ENCODE measurements around the gene NEO1. TPM values are rescaled to one million over a fixed set of nuclear protein-coding genes. Genes with fewer than 3 reads are reported as not detected.

The NEO1 gene
- polyA plus RNA-seq, 2 of the 4 experiments (the other 2 are of a cell fraction) = 29.1 to 30.3 TPM

DNA sequence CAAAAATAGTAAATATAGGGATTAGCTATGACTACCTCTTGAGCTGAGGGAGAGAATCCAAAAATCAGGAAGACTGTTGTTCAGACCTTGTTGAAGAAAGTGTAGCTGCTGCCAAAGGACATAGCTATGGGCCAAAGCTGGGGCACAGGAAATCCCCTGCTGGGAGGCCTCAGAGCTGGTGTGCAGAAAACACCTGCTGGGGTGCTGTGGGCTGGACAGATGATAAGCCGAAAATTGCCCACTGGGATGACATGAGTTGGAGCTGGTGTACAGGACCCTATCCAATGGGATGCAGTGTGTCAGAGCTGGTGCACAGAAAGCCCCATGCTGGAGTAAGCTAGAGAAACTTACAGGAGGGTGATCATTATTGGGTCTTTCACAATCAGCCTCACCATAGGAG is 121.9 kb downstream of the NEO1 start:
- no peak for TF ChIP-seq HEYL (CRISPR knock-in tag; IDR thresholded peaks at IDR 0.05)
- no peak for TF ChIP-seq POLR2A (IDR thresholded peaks at IDR 0.05; ENCODE audit: low read length)
- TF ChIP-seq, protein P1, sequence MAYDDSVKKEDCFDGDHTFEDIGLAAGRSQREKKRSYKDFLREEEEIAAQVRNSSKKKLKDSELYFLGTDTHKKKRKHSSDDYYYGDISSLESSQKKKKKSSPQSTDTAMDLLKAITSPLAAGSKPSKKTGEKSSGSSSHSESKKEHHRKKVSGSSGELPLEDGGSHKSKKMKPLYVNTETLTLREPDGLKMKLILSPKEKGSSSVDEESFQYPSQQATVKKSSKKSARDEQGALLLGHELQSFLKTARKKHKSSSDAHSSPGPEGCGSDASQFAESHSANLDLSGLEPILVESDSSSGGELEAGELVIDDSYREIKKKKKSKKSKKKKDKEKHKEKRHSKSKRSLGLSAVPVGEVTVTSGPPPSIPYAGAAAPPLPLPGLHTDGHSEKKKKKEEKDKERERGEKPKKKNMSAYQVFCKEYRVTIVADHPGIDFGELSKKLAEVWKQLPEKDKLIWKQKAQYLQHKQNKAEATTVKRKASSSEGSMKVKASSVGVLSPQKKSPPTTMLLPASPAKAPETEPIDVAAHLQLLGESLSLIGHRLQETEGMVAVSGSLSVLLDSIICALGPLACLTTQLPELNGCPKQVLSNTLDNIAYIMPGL (CRISPR knock-in tag; IDR thresholded peaks at IDR 0.05; ENCODE audit: borderline replicate concordance) = no peak
- no peak for TF ChIP-seq BHLHE40 (IDR thresholded peaks at IDR 0.05; ENCODE audit: low read depth, low read length)
- TF ChIP-seq CHD4 (IDR thresholded peaks at IDR 0.05; ENCODE audit: borderline replicate concordance) = no peak
- TF ChIP-seq CEBPB (IDR thresholded peaks at IDR 0.05) = no peak
- TF ChIP-seq, protein P2, sequence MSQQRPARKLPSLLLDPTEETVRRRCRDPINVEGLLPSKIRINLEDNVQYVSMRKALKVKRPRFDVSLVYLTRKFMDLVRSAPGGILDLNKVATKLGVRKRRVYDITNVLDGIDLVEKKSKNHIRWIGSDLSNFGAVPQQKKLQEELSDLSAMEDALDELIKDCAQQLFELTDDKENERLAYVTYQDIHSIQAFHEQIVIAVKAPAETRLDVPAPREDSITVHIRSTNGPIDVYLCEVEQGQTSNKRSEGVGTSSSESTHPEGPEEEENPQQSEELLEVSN (IDR thresholded peaks at IDR 0.05; ENCODE audit: borderline replicate concordance, low read depth) = no peak
- TF ChIP-seq, protein P3, sequence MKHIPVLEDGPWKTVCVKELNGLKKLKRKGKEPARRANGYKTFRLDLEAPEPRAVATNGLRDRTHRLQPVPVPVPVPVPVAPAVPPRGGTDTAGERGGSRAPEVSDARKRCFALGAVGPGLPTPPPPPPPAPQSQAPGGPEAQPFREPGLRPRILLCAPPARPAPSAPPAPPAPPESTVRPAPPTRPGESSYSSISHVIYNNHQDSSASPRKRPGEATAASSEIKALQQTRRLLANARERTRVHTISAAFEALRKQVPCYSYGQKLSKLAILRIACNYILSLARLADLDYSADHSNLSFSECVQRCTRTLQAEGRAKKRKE (CRISPR knock-in tag; IDR thresholded peaks at IDR 0.05; ENCODE audit: low read depth) = no peak
- no peak for TF ChIP-seq KDM5A (IDR thresholded peaks at IDR 0.05)
- H3K27ac ChIP-seq = no peak overlapping the region
- WGBS (ENCODE audit: missing lambda C conversion rate) = 100% methylated on average over 1 of the region's 1 CpG
- H3K4me1 ChIP-seq = no peaks in the 10 kb centered on the region
- H3K9me3 ChIP-seq = no peaks in the 10 kb centered on the region
- ChIA-PET POLR2A (no interaction called here), CTCF (interaction anchor here (0.7 to 1.6 kb wide), 6 partner anchors 16 to 378 kb away, joined by 3 to 5 read pairs (median 3); no protein-coding TSS in a partner anchor)
- H3K4me2 ChIP-seq = no peak overlapping the region
- FAIRE-seq (no peak), ATAC-seq (no peak), DNase-seq (ENCODE audit: low read depth in 1 of 2, low spot score in 1 of 2) (no peak)
- H3K4me3 ChIP-seq = no peak overlapping the region

DNA sequence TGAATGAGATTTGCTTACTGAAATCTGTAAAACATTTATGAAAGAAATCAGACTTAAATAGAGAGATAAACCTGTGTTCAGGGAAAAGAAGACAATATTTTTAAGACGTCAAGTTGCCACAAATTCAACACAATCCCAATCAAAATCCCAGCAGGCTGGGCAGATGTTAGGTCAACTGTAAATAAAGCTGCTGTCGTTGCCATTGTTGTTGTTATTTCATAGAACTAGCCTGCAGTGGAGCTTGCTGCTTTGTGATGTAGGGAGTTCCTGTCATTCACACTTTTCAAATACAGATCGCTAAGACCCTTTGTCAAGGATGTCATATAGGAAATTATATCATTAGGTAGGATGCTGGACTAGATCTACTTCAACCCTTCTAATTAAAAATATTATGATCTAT is 123.1 kb downstream of the NEO1 start:
- ATAC-seq (no peak), DNase-seq (ENCODE audit: low read depth in 1 of 2, low spot score in 1 of 2) (no peak), FAIRE-seq (no peak)
- POLR2A ChIA-PET = no interaction called here
- no peaks in the 10 kb centered on the region for H3K4me1 ChIP-seq
- TF ChIP-seq MAZ (IDR thresholded peaks at IDR 0.05; ENCODE audit: borderline replicate concordance, low read depth, low read length) = no peak
- TF ChIP-seq, protein P4, sequence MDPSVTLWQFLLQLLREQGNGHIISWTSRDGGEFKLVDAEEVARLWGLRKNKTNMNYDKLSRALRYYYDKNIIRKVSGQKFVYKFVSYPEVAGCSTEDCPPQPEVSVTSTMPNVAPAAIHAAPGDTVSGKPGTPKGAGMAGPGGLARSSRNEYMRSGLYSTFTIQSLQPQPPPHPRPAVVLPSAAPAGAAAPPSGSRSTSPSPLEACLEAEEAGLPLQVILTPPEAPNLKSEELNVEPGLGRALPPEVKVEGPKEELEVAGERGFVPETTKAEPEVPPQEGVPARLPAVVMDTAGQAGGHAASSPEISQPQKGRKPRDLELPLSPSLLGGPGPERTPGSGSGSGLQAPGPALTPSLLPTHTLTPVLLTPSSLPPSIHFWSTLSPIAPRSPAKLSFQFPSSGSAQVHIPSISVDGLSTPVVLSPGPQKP (IDR thresholded peaks at IDR 0.05; ENCODE audit: low read depth, low read length) = no peak
- TF ChIP-seq, protein P3 (CRISPR knock-in tag; IDR thresholded peaks at IDR 0.05; ENCODE audit: low read depth) = no peak
- no peak for TF ChIP-seq HOXB13 (CRISPR knock-in tag; IDR thresholded peaks at IDR 0.05; ENCODE audit: low read depth)
- no peak for TF ChIP-seq HOXA7 (CRISPR knock-in tag; IDR thresholded peaks at IDR 0.05)
- TF ChIP-seq RCOR1 (IDR thresholded peaks at IDR 0.05; ENCODE audit: low read depth, low read length) = no peak
- no peak for TF ChIP-seq BHLHE40 (IDR thresholded peaks at IDR 0.05; ENCODE audit: low read depth, low read length)
- TF ChIP-seq, protein P5, sequence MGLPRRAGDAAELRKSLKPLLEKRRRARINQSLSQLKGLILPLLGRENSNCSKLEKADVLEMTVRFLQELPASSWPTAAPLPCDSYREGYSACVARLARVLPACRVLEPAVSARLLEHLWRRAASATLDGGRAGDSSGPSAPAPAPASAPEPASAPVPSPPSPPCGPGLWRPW (IDR thresholded peaks at IDR 0.05) = no peak
- no peak for TF ChIP-seq KDM1A (IDR thresholded peaks at IDR 0.05; ENCODE audit: low read depth)
- TF ChIP-seq CBX2 (IDR thresholded peaks at IDR 0.05; ENCODE audit: borderline replicate concordance, low read depth) = no peak
- TF ChIP-seq, protein P6, sequence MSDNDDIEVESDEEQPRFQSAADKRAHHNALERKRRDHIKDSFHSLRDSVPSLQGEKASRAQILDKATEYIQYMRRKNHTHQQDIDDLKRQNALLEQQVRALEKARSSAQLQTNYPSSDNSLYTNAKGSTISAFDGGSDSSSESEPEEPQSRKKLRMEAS (IDR thresholded peaks at IDR 0.05) = no peak
- TF ChIP-seq, protein P7, sequence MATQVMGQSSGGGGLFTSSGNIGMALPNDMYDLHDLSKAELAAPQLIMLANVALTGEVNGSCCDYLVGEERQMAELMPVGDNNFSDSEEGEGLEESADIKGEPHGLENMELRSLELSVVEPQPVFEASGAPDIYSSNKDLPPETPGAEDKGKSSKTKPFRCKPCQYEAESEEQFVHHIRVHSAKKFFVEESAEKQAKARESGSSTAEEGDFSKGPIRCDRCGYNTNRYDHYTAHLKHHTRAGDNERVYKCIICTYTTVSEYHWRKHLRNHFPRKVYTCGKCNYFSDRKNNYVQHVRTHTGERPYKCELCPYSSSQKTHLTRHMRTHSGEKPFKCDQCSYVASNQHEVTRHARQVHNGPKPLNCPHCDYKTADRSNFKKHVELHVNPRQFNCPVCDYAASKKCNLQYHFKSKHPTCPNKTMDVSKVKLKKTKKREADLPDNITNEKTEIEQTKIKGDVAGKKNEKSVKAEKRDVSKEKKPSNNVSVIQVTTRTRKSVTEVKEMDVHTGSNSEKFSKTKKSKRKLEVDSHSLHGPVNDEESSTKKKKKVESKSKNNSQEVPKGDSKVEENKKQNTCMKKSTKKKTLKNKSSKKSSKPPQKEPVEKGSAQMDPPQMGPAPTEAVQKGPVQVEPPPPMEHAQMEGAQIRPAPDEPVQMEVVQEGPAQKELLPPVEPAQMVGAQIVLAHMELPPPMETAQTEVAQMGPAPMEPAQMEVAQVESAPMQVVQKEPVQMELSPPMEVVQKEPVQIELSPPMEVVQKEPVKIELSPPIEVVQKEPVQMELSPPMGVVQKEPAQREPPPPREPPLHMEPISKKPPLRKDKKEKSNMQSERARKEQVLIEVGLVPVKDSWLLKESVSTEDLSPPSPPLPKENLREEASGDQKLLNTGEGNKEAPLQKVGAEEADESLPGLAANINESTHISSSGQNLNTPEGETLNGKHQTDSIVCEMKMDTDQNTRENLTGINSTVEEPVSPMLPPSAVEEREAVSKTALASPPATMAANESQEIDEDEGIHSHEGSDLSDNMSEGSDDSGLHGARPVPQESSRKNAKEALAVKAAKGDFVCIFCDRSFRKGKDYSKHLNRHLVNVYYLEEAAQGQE (IDR thresholded peaks at IDR 0.05) = no peak
- TF ChIP-seq, protein P1 (CRISPR knock-in tag; IDR thresholded peaks at IDR 0.05; ENCODE audit: borderline replicate concordance) = no peak
- no peak for TF ChIP-seq ESRRA (IDR thresholded peaks at IDR 0.05; ENCODE audit: borderline replicate concordance, low read length)
- no peak for TF ChIP-seq POLR2A (IDR thresholded peaks at IDR 0.05; ENCODE audit: low read length)
- no peak for TF ChIP-seq CBX8 (IDR thresholded peaks at IDR 0.05)
- no peak for TF ChIP-seq RNF2 (IDR thresholded peaks at IDR 0.05; ENCODE audit: borderline replicate concordance, low read depth)
- no peak for TF ChIP-seq EP300 (IDR thresholded peaks at IDR 0.05)
- no peak for TF ChIP-seq ZC3H11A (IDR thresholded peaks at IDR 0.05)
- 76% methylated on average over 3 of the region's 3 CpGs for WGBS (ENCODE audit: missing lambda C conversion rate)
- CTCF ChIA-PET = interaction anchor here (0.7 to 2.0 kb wide), 5 partner anchors 11 to 90 kb away, joined by 3 to 4 read pairs (median 3); no protein-coding TSS in a partner anchor
- no peak overlapping the region for H3K4me2 ChIP-seq
- no peak overlapping the region for H3K27ac ChIP-seq
- no peak overlapping the region for H3K4me3 ChIP-seq
- H3K9me3 ChIP-seq = no peaks in the 10 kb centered on the region
